Skeletal muscle satellite cell (primary cell): Measurements from ENCODE around the gene SMAD3.

Experiments
- H3K27me3 ChIP-seq: 2 replicates; pipeline ENCODE4 v1.7.0; 2013; ENCODE audit warnings: low read length; ENCODE audit not compliant: control insufficient read depth, insufficient read depth
- H3K36me3 ChIP-seq: 2 replicates; pipeline ENCODE4 v1.7.0; 2013; ENCODE audit warnings: mild to moderate bottlenecking, control low read depth, low read length; ENCODE audit not compliant: insufficient read depth
- H3K4me1 ChIP-seq: 2 replicates; pipeline ENCODE4 v1.7.0; 2013; ENCODE audit warnings: low read length; ENCODE audit not compliant: control insufficient read depth, insufficient read depth
- H3K4me2 ChIP-seq: 2 replicates; pipeline ENCODE4 v1.7.0; 2013; ENCODE audit warnings: mild to moderate bottlenecking, low read length
- H3K4me3 ChIP-seq: 2 replicates; pipeline ENCODE4 v1.7.0; 2013; ENCODE audit warnings: low read length
- H3K9ac ChIP-seq: 2 replicates; pipeline ENCODE4 v1.7.0; 2013; ENCODE audit warnings: mild to moderate bottlenecking, low read depth, low read length, moderate library complexity
- H3K9me3 ChIP-seq: replicated peaks from 2 replicates; pipeline ENCODE4 v1.7.0; 2013; ENCODE audit warnings: mild to moderate bottlenecking, control low read depth, low read length

The SMAD3 gene

DNA sequence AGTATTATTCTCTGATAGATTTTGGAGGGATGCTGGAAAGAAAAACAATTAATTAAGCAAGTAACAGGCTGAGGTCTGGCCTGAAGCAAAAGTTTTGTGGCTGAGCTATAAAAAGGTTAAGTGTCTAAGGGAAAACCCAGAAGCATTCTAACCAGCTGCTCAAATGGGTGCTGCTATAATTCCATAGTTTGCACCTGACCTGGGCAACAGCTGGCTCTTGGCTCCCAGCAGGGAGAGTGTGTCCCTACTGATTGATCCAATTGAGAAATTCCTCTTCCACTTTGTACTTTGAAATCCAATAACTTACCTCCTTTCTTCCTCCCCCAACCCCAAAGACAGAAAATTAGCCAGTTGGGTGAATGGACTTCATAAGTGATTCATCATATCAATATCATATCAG is 27.7 kb upstream of the SMAD3 start:
- H3K9ac ChIP-seq: no peak overlapping the region
- no peaks in the 10 kb centered on the region for H3K9me3 ChIP-seq
- peaks cover 8% of the 10 kb centered on the region for H3K27me3 ChIP-seq
- H3K4me1 ChIP-seq: peaks cover 26% of the 10 kb centered on the region
- no peak overlapping the region for H3K4me3 ChIP-seq
- H3K4me2 ChIP-seq: no peak overlapping the region
- H3K36me3 ChIP-seq: no peaks in the 10 kb centered on the region

GRCh38 chr15:67038736-67039135 is 26.7 kb upstream of the SMAD3 start:
- no peak overlapping the region for H3K4me3 ChIP-seq

DNA sequence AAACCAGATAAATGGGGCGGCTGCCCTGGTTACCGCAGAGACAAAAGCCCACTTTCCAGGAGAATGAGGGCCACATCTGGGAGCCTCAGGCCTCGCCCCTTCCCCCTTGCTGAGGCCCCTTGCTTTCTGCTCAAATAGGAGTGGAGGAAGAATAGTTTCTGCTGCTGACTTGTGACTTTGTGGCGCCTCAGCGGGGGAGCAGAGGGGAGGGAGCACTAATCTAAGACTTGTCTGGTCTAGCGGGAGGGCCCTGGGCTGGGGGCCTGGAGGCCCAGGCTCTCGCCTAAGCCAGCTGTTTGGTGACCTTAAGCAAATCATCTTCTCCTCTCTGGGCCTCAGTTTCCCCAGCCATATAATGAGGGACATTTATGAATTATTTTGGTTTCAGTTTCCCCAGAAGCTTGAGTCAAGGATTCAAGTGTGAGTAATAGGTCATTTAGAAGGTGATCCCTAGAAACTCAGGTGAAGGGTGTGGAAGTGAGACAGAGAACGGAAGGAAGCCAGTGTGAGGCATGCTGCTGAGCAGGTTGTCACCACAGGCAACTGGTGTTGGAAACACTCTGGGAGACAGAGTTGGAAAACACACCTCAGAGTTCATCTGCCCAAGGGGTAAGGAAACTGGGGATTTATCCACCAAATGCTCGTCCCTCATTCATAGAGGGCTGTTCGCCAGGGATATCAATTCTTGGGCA is 25.9 kb upstream of the SMAD3 start:
- no peak overlapping the region for H3K9ac ChIP-seq
- no peak overlapping the region for H3K4me2 ChIP-seq
- no peaks in the 10 kb centered on the region for H3K9me3 ChIP-seq
- peaks cover 31% of the 10 kb centered on the region for H3K4me1 ChIP-seq
- no peak overlapping the region for H3K4me3 ChIP-seq
- H3K27me3 ChIP-seq: no peaks in the 10 kb centered on the region
- no peaks in the 10 kb centered on the region for H3K36me3 ChIP-seq

More at GRCh38 chr15:67038736-67039135, 26.7 kb upstream of the SMAD3 start:
- Histone ChIP-seq H3K4me2 (no peak overlapping the region), H3K9me3 (no peaks in the 10 kb centered on the region), H3K9ac (no peak overlapping the region), H3K36me3 (no peaks in the 10 kb centered on the region), H3K4me1 (peaks cover 27% of the 10 kb centered on the region), H3K27me3 (no peaks in the 10 kb centered on the region)

- Histone ChIP-seq H3K4me3 (no peak overlapping the region), H3K36me3 (no peaks in the 10 kb centered on the region), H3K4me1 (peaks cover 34% of the 10 kb centered on the region), H3K9ac (no peak overlapping the region), H3K27me3 (no peaks in the 10 kb centered on the region), H3K9me3 (no peaks in the 10 kb centered on the region), H3K4me2 (no peak overlapping the region)
These were observed 25.1 kb upstream of the SMAD3 start for GRCh38 chr15:67040277-67040676.

- no peaks in the 10 kb centered on the region for H3K27me3 ChIP-seq
- no peak overlapping the region for H3K4me3 ChIP-seq
- H3K36me3 ChIP-seq: no peaks in the 10 kb centered on the region
- peaks cover 34% of the 10 kb centered on the region for H3K4me1 ChIP-seq
- H3K4me2 ChIP-seq: peak overlapping the region; percentile 45
- H3K9me3 ChIP-seq: no peaks in the 10 kb centered on the region
- H3K9ac ChIP-seq: peak overlapping the region; percentile 41
These were observed 22.8 kb upstream of the SMAD3 start for GRCh38 chr15:67042551-67043142.

- Histone ChIP-seq H3K4me1 (peaks cover 47% of the 10 kb centered on the region), H3K27me3 (no peaks in the 10 kb centered on the region), H3K36me3 (no peaks in the 10 kb centered on the region), H3K4me3 (peak overlapping the region; percentile 8), H3K4me2 (peak overlapping the region; percentile 30), H3K9me3 (no peaks in the 10 kb centered on the region), H3K9ac (peak overlapping the region; percentile 71)
These were observed 21.2 kb upstream of the SMAD3 start for GRCh38 chr15:67043939-67044771.

DNA sequence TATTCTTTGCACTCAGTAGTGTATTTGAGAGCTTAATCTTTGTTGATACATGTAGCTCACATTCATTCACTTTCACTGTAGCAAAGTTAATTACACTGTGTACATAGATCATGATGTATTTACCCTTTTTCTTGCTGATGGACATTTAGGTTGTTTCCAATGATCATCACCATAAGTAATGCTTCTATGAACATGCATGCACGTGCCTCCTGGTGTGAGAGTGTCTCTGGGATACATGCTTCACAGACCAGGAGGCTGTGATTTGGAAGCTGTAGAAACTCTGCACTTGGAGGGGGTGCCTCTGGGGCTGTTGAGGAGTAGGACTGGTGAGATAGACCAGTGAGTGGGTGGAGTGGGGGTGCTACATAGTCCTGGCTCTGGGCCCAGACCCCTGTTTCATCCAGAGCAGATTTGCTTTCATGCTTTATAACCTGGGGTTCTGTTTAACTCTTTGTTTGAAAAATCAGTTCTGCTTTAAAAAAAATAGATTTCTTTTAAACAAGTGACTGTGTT is 18.2 kb upstream of the SMAD3 start:
- H3K27me3 ChIP-seq: no peaks in the 10 kb centered on the region
- H3K36me3 ChIP-seq: no peaks in the 10 kb centered on the region
- H3K4me1 ChIP-seq: peaks cover 58% of the 10 kb centered on the region
- H3K4me3 ChIP-seq: no peak overlapping the region
- no peak overlapping the region for H3K4me2 ChIP-seq
- H3K9me3 ChIP-seq: no peaks in the 10 kb centered on the region
- H3K9ac ChIP-seq: no peak overlapping the region

DNA sequence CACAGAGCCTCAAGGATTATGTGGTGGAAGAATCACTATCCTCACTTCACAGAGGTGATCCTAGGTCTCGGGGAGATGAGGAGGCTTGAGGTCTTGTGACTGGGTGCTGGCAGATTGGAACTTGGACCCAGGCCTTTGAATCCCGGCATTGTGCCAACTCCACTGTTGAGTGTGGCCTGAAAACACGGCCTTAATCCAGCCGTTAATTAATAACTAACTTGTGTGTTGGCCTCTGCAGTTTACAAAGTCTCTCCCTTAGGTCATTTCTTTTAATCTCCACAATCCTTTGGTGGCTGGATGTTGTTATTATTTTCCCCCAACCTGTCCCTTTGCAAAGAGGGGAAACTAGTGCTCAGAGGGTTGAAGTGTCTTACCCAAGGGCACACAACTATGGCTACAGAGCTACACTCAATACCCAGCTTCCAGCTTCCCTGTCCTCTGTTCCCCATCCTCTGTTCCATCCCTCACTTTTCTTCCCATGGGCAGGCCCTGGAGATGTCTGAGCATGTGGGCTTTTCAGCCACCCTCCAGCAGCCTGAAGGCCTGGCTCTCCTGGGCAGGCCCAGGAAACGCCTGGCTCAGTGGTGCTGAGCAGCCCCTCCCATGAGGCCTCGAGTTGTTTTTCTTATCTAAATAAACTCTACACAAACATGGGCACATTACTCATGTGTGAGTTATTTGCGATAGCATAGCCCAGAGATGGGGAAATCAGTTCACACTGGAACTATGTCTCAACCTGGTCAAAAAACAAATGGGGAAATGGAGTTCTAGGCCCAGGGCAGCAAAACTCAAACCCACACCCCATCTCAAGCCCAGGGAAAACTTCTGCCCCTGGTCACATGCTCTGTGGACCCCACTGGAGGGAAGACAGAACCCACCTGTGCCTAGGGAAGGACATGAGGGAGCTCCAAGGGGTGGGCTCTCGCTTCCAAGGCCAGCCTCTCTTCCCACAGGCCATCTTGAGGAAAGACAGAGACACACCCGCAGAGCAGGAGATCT is 16.8 kb upstream of the SMAD3 start:
- Histone ChIP-seq H3K9ac (peak overlapping the region; percentile 80), H3K36me3 (no peaks in the 10 kb centered on the region), H3K27me3 (no peaks in the 10 kb centered on the region), H3K4me2 (peak overlapping the region; percentile 64), H3K4me1 (peaks cover 47% of the 10 kb centered on the region), H3K4me3 (peak overlapping the region; percentile 14), H3K9me3 (no peaks in the 10 kb centered on the region)

- no peaks in the 10 kb centered on the region for H3K36me3 ChIP-seq
- no peaks in the 10 kb centered on the region for H3K27me3 ChIP-seq
- no peaks in the 10 kb centered on the region for H3K9me3 ChIP-seq
- H3K4me1 ChIP-seq: peaks cover 40% of the 10 kb centered on the region
- H3K4me2 ChIP-seq: peak overlapping the region; percentile 64
- peak overlapping the region; percentile 80 for H3K9ac ChIP-seq
- peak overlapping the region; percentile 14 for H3K4me3 ChIP-seq
These were observed 15.9 kb upstream of the SMAD3 start for GRCh38 chr15:67049351-67050044.

- Histone ChIP-seq H3K27me3 (no peaks in the 10 kb centered on the region), H3K4me3 (peak overlapping the region; percentile 10), H3K9ac (peak overlapping the region; percentile 80), H3K4me2 (peak overlapping the region; percentile 51), H3K9me3 (no peaks in the 10 kb centered on the region), H3K4me1 (peaks cover 37% of the 10 kb centered on the region), H3K36me3 (no peaks in the 10 kb centered on the region)
These were observed 15.3 kb upstream of the SMAD3 start for GRCh38 chr15:67050062-67050461.
